Neural progenitor cell (in vitro differentiated cells): ENCODE results near the gene ADAMTS3.

Experiments used
- CTCF ChIP-seq: fragments of 200-600 bp; sonication (generic); IDR thresholded peaks from 2 replicates; pipeline ENCODE4 v1.5.1; 2017; ENCODE audit warnings: antibody characterized with exemption, mild to moderate bottlenecking
- EZH2phosphoT487 ChIP-seq: fragments of 200-600 bp; sonication (generic); IDR thresholded peaks from 2 replicates; pipeline ENCODE4 v1.6.1; 2017; ENCODE audit warnings: antibody characterized with exemption

DNA sequence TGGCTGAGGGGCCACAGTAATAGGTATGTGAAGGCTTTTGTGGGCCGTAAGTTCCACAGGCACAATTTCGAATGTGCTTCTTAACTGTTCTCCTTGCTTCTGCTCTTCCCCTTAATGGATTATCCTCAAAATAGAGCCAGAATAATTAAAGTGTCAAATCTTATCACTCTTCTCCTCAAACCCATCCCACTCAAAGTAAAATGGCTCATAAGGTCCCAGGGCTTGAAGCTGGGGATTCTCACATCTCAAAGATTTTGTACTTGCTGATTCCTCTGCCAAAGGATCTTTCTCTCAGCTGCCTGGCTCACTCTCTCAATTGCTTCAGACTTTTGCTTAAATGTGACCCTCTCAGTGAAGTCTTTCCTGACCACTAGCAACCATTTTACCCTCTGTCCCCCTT, 16.6 kb downstream of the ADAMTS3 start:
- TF ChIP-seq CTCF (no peak), EZH2phosphoT487 (no peak)
